Fibroblast of lung (primary cell): ENCODE data around the gene CBFA2T3. TPM values are rescaled to one million over a fixed set of nuclear protein-coding genes. Genes with fewer than 3 reads are reported as not detected.

Experiments used
- DNase-seq, 2 donors: peaks; one replicate each; pipeline versions ENCODE4 v3.0.0 to v3.0.0-alpha.2; 2010; ENCODE audit warnings: low read depth in 2 of 2
- H2AFZ ChIP-seq: 2 replicates; pipeline ENCODE4 v1.5.1; 2012; ENCODE audit warnings: low read length, control low read depth, inconsistent platforms
- H3K27ac ChIP-seq: 2 replicates; pipeline ENCODE4 v1.5.1; 2011; ENCODE audit warnings: low read length, control low read depth; ENCODE audit not compliant: insufficient read depth
- H3K27me3 ChIP-seq: 2 replicates; pipeline ENCODE4 v1.5.1; 2011; ENCODE audit warnings: mild to moderate bottlenecking, low read length; ENCODE audit not compliant: control insufficient read depth, insufficient read depth
- H3K36me3 ChIP-seq: 2 replicates; pipeline ENCODE4 v1.5.1; 2011; ENCODE audit warnings: low read length; ENCODE audit not compliant: control insufficient read depth, insufficient read depth
- H3K4me1 ChIP-seq: 2 replicates; pipeline ENCODE4 v1.5.1; 2011; ENCODE audit warnings: low read length; ENCODE audit not compliant: control insufficient read depth, insufficient read depth; ENCODE audit errors: extremely low read depth
- H3K4me2 ChIP-seq: 2 replicates; pipeline ENCODE4 v1.5.1; 2011; ENCODE audit warnings: low read length, control low read depth; ENCODE audit not compliant: insufficient read depth; ENCODE audit errors: extremely low read depth
- H3K4me3 ChIP-seq, 4 experiments: fragments of 200-600 bp in 1 of 4; sonication (generic) in 1 of 4; replicated peaks in 1 of 4; 2 replicates each; pipeline ENCODE4 v1.5.1; 2011 to 2016; ENCODE audit warnings: low read length in 4 of 4, low read depth in 3 of 4, mild to moderate bottlenecking in 3 of 4, control low read depth in 2 of 4, inconsistent platforms in 1 of 4, mixed read lengths in 1 of 4; ENCODE audit not compliant: insufficient read depth in 1 of 4; ENCODE audit errors: control extremely low read depth in 1 of 4
- H3K79me2 ChIP-seq: 2 replicates; pipeline ENCODE4 v1.5.1; 2012; ENCODE audit warnings: mild to moderate bottlenecking, low read length, inconsistent platforms; ENCODE audit not compliant: control insufficient read depth, insufficient read depth
- H3K9ac ChIP-seq: 2 replicates; pipeline ENCODE4 v1.5.1; 2011; ENCODE audit warnings: mild to moderate bottlenecking, low read length, control low read depth; ENCODE audit not compliant: insufficient read depth
- H3K9me3 ChIP-seq: 2 replicates; pipeline ENCODE4 v1.5.1; 2012; ENCODE audit warnings: low read depth, low read length; ENCODE audit not compliant: control insufficient read depth, insufficient read depth
- H4K20me1 ChIP-seq: 2 replicates; pipeline ENCODE4 v1.5.1; 2011; ENCODE audit warnings: low read length; ENCODE audit not compliant: control insufficient read depth, insufficient read depth; ENCODE audit errors: extremely low read depth
- EZH2 ChIP-seq: IDR thresholded peaks from 2 replicates; pipeline ENCODE4 v1.5.1; 2012; ENCODE audit warnings: low read length, control low read depth, mild to moderate bottlenecking; ENCODE audit errors: missing control alignments
- polyA plus RNA-seq, 2 donors: library from polyadenylated mRNA; depleted of rRNA in 1 of 2; stranded (reverse) in 1 of 2; unstranded in 1 of 2; fragments of >200 nt; gene quantifications; 2 replicates each; pipeline ENCODE4 v1.2.1, GENCODE V29; 2011 to 2012; ENCODE audit warnings: missing spikeins in 1 of 2
- total RNA-seq: library from RNA; depleted of rRNA; stranded (reverse); fragments of >200 nt; gene quantifications from 2 replicates; pipeline ENCODE4 v1.2.1, GENCODE V29; 2014
- TF ChIP-seq, protein P1 (sequence below), 2 donors: IDR thresholded peaks in 1 of 2; conservative IDR thresholded peaks in 1 of 2; 1 replicate in 1 of 2; 2 replicates in 1 of 2; pipeline ENCODE4 v1.5.1; 2011 to 2012; ENCODE audit warnings: low read length in 2 of 2, control low read depth in 1 of 2, inconsistent platforms in 1 of 2, low read depth in 1 of 2, mild to moderate bottlenecking in 1 of 2

Gene CBFA2T3
- total and polyA plus RNA-seq, 2 donors (not counting 1 experiment from before 2014, with no cell fraction given) = under 0.01 to 0.05 TPM

DNA sequence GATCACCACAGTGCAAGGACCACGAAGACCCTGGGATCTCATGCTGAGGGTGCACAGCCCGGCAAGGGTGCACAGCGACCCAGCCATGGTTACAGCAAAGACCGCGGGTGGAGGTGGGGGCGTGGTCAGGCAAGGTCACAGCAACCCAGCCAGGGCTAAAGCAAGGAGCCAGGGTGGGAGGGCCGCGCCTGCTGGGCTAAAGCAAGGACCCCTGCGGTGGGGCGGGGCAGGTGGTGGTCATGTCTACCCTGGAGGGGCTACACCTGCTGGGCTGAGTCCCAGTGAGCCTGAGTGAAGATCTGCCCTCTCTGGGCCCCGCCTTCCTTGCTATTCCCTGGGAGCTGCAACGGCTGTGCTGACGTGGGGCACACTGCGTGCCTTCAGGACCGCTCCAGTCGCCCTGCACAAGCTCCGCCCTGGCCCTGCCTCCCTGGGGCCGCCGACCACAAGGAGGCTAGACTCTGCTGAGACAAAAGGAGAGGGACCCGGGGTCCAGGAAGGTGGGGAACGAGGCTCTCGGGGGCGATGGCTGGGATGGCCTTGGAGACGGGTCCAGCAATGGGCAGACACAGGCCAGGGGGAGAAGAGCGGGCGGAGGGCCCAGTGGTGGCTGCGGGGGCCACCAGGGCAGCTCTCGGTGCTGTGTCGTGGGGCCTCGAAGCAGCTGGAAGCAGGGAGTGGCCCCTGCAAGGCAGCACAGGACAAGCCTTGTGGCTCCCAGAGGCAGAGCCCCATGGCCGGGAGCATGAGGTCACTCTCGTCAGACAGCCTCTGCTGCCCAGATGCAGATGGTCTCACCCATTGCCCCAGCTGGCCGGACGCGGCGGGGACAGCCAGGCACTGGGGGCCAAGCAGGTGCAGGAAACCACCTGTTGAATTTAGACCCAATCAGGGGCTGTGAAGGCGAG lies 52.8 kb downstream of the CBFA2T3 start:
- H4K20me1 ChIP-seq = no peaks in the 10 kb centered on the region
- H3K27me3 ChIP-seq = peaks cover 5% of the 10 kb centered on the region
- no peaks in the 10 kb centered on the region for H3K9me3 ChIP-seq
- H3K4me3 ChIP-seq = no peak overlapping the region
- no peak overlapping the region for H3K4me2 ChIP-seq
- no peak overlapping the region for H3K27ac ChIP-seq
- H3K4me1 ChIP-seq = peaks cover 25% of the 10 kb centered on the region
- H2AFZ ChIP-seq = no peak overlapping the region
- TF ChIP-seq EZH2 = no peak
- TF ChIP-seq, protein P1, sequence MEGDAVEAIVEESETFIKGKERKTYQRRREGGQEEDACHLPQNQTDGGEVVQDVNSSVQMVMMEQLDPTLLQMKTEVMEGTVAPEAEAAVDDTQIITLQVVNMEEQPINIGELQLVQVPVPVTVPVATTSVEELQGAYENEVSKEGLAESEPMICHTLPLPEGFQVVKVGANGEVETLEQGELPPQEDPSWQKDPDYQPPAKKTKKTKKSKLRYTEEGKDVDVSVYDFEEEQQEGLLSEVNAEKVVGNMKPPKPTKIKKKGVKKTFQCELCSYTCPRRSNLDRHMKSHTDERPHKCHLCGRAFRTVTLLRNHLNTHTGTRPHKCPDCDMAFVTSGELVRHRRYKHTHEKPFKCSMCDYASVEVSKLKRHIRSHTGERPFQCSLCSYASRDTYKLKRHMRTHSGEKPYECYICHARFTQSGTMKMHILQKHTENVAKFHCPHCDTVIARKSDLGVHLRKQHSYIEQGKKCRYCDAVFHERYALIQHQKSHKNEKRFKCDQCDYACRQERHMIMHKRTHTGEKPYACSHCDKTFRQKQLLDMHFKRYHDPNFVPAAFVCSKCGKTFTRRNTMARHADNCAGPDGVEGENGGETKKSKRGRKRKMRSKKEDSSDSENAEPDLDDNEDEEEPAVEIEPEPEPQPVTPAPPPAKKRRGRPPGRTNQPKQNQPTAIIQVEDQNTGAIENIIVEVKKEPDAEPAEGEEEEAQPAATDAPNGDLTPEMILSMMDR (conservative IDR thresholded peaks at IDR 0.05 in 1 of 2, IDR thresholded peaks at IDR 0.05 in 1 of 2; ENCODE audit: low read depth in 1 of 2, low read length in 2 of 2) = no peak
- H3K36me3 ChIP-seq = no peaks in the 10 kb centered on the region
- DNase-seq = no peak
- H3K79me2 ChIP-seq = no peaks in the 10 kb centered on the region
- H3K9ac ChIP-seq = no peak overlapping the region

DNA sequence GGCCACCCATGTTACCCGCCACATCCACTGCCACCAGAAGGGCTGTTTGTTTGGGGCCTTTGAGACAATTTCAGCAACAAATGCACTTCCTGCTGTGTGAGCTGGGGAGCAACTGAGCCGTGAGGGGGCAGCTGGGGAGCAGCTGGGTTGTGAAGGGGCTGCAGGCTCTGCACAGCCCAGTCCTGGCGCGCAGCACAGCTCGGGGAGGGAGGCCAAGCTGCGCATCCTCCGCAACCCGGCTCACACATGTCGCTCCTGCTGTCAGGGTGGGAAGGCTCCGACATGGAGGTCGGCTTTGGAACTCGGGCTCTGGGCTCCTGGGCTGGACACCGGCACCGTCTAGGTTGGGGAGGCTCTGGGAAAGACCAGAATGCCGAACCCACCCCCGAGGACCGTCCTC lies 53.6 kb downstream of the CBFA2T3 start:
- no peak for DNase-seq
- TF ChIP-seq, protein P1 (conservative IDR thresholded peaks at IDR 0.05 in 1 of 2, IDR thresholded peaks at IDR 0.05 in 1 of 2; ENCODE audit: low read depth in 1 of 2, low read length in 2 of 2) = no peak
- no peak for TF ChIP-seq EZH2
- no peaks in the 10 kb centered on the region for H3K9me3 ChIP-seq
- peaks cover 25% of the 10 kb centered on the region for H3K4me1 ChIP-seq
- H4K20me1 ChIP-seq = no peaks in the 10 kb centered on the region
- no peak overlapping the region for H2AFZ ChIP-seq
- no peak overlapping the region for H3K9ac ChIP-seq
- H3K4me2 ChIP-seq = no peak overlapping the region
- no peaks in the 10 kb centered on the region for H3K36me3 ChIP-seq
- H3K27me3 ChIP-seq = peaks cover under 1% of the 10 kb centered on the region
- H3K27ac ChIP-seq = no peak overlapping the region
- H3K79me2 ChIP-seq = no peaks in the 10 kb centered on the region
- no peak overlapping the region for H3K4me3 ChIP-seq

DNA sequence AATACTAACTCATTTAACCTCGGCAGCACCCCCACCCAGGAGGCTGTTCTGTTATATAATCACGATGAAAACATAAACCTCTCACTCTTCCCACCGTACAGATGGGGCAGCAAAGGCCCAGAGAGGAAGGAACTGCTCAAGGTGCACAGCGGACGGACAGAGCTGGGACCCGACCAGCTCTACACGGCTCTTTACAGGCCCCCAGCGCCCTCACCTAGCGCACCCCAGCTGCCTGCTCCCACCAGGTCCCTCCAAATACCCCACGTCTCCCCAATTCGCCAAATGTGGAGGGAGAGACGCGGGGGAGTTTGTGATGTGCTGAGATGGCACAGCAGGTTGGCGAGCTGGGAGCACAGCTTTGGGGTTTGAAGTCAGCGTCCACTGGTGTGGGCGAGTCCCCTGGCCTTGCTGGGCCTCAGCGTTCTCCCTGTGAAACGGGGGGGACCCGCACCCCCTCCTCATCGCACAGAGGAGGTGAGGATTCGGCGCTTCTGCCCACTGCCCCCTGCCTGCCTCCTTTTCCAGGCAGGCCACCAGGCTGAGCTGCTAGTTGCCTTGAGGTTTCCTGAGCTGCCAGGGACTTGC lies 54.1 kb downstream of the CBFA2T3 start:
- Histone ChIP-seq H3K27ac (no peak overlapping the region), H3K9ac (no peak overlapping the region), H4K20me1 (no peaks in the 10 kb centered on the region), H3K4me3 (no peak overlapping the region), H3K36me3 (no peaks in the 10 kb centered on the region), H3K79me2 (no peaks in the 10 kb centered on the region), H3K4me2 (no peak overlapping the region), H3K9me3 (no peaks in the 10 kb centered on the region), H2AFZ (no peak overlapping the region), H3K27me3 (no peaks in the 10 kb centered on the region), H3K4me1 (peaks cover 25% of the 10 kb centered on the region)
- no peak for DNase-seq
- no peak for TF ChIP-seq EZH2
- TF ChIP-seq, protein P1 (conservative IDR thresholded peaks at IDR 0.05 in 1 of 2, IDR thresholded peaks at IDR 0.05 in 1 of 2; ENCODE audit: low read depth in 1 of 2, low read length in 2 of 2) = no peak
